Measurements from ENCODE around the gene CHMP6.

CHMP6 gene

GRCh38 chr17:80992077-80992947 is 671 bp downstream of the CHMP6 start:
- in situ Hi-C loops (cut with MboI; ENCODE audit: low sequenced_read_pairs), result no loop called here

GRCh38 chr17:80992948-80993624 is 1.4 kb downstream of the CHMP6 start:
- in situ Hi-C loops (cut with MboI; ENCODE audit: low sequenced_read_pairs), result no loop called here

GRCh38 chr17:80995131-80995530 is 3.5 kb downstream of the CHMP6 start:
- in situ Hi-C loops (cut with MboI; ENCODE audit: low sequenced_read_pairs), result no loop called here

GRCh38 chr17:80996422-80997305 is 5.0 kb downstream of the CHMP6 start:
- in situ Hi-C loops (cut with MboI; ENCODE audit: low sequenced_read_pairs), result no loop called here

- in situ Hi-C loops (cut with MboI; ENCODE audit: low sequenced_read_pairs), result no loop called here
Observed at GRCh38 chr17:80997424-80998117, 5.9 kb downstream of the CHMP6 start.

GRCh38 chr17:80998118-80998747 is 6.6 kb downstream of the CHMP6 start:
- in situ Hi-C loops (cut with MboI; ENCODE audit: low sequenced_read_pairs), result no loop called here

- in situ Hi-C loops (cut with MboI; ENCODE audit: low sequenced_read_pairs), result no loop called here
Observed at GRCh38 chr17:80998748-80999535, 7.3 kb downstream of the CHMP6 start.

GRCh38 chr17:80999536-81000333 is 8.1 kb downstream of the CHMP6 start:
- in situ Hi-C loops (cut with MboI; ENCODE audit: low sequenced_read_pairs), result no loop called here

GRCh38 chr17:81000334-81000630 is 8.6 kb downstream of the CHMP6 start:
- in situ Hi-C loops (cut with MboI; ENCODE audit: low sequenced_read_pairs), result no loop called here

- in situ Hi-C loops (cut with MboI; ENCODE audit: low sequenced_read_pairs), result no loop called here
Observed at GRCh38 chr17:81000631-81001357, 9.2 kb downstream of the CHMP6 start.

- in situ Hi-C loops (cut with MboI; ENCODE audit: low sequenced_read_pairs), result no loop called here
Observed at GRCh38 chr17:81002013-81002384, 10.4 kb downstream of the CHMP6 start.

- in situ Hi-C loops (cut with MboI; ENCODE audit: low sequenced_read_pairs), result no loop called here
Observed at GRCh38 chr17:81002409-81003361, 11.0 kb downstream of the CHMP6 start.

- in situ Hi-C loops (cut with MboI; ENCODE audit: low sequenced_read_pairs), result no loop called here
Observed at GRCh38 chr17:81003711-81004475, 12.3 kb downstream of the CHMP6 start.

GRCh38 chr17:81006891-81007290 is 15.2 kb downstream of the CHMP6 start:
- in situ Hi-C loops (cut with MboI; ENCODE audit: low sequenced_read_pairs), result no loop called here

GRCh38 chr17:81008140-81008539 is 16.5 kb downstream of the CHMP6 start:
- in situ Hi-C loops (cut with MboI; ENCODE audit: low sequenced_read_pairs), result no loop called here

GRCh38 chr17:81009136-81009535 is 17.5 kb downstream of the CHMP6 start:
- in situ Hi-C loops (cut with MboI; ENCODE audit: low sequenced_read_pairs), result no loop called here
